AG09309 (cell line): ENCODE measurements around the gene NR2F1.

Source experiments
- DNase-seq: peaks from one replicate; pipeline ENCODE4 v3.0.0-alpha.2; 2010; ENCODE audit warnings: low read depth
- H3K4me3 ChIP-seq: 2 replicates; pipeline ENCODE4 v1.5.1; 2011; ENCODE audit warnings: mild to moderate bottlenecking, low read depth, low read length, moderate library complexity; ENCODE audit not compliant: control insufficient read depth
- TF ChIP-seq, protein P1 (sequence below): IDR thresholded peaks from 2 replicates; pipeline ENCODE4 v1.5.1; 2011; ENCODE audit warnings: mild to moderate bottlenecking, low read depth, low read length, inconsistent platforms; ENCODE audit not compliant: insufficient read depth, control insufficient read depth; ENCODE audit errors: missing control alignments

The NR2F1 gene

DNA sequence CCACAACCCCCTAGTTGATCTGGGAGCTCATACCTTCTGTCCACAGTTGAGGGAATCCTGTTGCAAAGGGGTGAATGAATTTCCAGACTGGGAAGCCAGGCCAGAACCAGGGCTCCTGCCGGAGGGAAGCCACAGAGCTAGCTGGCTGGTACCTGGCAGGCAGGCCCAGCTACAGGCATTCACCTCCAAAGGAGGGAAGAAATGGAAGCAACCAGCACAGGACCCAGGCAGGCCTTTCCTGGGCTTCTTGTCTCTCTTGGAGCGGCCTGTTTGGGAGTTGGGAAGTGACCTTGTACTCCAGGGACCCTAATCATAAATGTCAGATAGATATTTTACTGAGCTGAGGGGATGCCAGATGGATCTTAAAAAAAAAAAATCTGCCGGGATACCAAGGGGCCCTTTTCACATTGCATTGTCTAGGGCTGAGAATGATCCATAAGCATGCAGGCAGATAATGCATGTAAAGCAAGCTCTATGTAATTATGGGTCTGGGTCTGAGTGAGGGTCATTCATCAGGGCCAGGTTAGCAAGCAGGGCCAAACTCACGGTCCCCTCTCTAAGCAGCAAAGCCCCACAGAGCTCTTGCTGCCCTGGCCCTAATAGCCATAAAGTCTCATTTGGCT lies 8.4 kb downstream of the NR2F1 start:
- TF ChIP-seq, protein P1, sequence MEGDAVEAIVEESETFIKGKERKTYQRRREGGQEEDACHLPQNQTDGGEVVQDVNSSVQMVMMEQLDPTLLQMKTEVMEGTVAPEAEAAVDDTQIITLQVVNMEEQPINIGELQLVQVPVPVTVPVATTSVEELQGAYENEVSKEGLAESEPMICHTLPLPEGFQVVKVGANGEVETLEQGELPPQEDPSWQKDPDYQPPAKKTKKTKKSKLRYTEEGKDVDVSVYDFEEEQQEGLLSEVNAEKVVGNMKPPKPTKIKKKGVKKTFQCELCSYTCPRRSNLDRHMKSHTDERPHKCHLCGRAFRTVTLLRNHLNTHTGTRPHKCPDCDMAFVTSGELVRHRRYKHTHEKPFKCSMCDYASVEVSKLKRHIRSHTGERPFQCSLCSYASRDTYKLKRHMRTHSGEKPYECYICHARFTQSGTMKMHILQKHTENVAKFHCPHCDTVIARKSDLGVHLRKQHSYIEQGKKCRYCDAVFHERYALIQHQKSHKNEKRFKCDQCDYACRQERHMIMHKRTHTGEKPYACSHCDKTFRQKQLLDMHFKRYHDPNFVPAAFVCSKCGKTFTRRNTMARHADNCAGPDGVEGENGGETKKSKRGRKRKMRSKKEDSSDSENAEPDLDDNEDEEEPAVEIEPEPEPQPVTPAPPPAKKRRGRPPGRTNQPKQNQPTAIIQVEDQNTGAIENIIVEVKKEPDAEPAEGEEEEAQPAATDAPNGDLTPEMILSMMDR: no peak
- no peak for DNase-seq
- H3K4me3 ChIP-seq: no peak overlapping the region

DNA sequence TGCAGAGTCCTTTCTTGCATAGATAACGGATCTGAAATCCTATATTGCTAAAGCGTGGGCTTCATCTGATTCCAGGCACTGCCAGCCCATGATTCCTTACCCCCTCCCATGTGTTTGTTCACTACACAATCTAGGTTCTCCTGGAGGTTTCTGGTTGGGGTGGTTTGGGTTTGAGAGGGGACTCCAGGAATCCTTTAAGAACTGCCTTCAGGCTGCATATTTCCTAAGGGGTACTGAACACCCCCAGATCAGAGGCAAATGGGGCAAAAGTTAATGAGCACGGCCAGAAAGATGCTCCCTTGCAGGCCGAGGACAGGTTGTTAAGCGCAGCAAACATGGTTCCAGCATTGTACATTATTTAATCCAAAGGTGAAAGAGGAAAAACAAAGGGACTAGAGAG lies 9.9 kb downstream of the NR2F1 start:
- H3K4me3 ChIP-seq: no peak overlapping the region
- DNase-seq: no peak
- TF ChIP-seq, protein P1: no peak

DNA sequence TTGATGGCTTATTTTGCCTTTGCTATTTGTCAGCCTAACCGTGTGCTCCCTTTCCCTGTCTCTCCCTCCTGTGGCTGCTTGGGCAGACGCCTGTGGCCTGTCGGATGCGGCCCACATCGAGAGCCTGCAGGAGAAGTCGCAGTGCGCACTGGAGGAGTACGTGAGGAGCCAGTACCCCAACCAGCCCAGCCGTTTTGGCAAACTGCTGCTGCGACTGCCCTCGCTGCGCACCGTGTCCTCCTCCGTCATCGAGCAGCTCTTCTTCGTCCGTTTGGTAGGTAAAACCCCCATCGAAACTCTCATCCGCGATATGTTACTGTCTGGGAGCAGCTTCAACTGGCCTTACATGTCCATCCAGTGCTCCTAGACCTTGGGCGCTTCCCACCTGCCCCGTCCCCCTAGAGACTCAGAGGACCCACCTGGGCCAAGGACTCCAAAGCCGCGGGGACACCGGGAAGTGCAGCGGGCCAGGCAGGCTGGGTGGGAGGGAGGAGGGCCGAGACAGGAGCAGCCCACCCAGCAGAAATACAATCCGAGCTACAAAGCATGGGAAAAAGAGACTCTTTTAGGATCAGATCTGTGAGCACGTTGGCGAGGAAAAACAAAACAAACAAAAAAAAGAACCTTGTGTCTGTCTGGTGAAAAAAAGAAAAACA lies 10.6 kb downstream of the NR2F1 start:
- H3K4me3 ChIP-seq: no peak overlapping the region
- TF ChIP-seq, protein P1: no peak
- no peak for DNase-seq

DNA sequence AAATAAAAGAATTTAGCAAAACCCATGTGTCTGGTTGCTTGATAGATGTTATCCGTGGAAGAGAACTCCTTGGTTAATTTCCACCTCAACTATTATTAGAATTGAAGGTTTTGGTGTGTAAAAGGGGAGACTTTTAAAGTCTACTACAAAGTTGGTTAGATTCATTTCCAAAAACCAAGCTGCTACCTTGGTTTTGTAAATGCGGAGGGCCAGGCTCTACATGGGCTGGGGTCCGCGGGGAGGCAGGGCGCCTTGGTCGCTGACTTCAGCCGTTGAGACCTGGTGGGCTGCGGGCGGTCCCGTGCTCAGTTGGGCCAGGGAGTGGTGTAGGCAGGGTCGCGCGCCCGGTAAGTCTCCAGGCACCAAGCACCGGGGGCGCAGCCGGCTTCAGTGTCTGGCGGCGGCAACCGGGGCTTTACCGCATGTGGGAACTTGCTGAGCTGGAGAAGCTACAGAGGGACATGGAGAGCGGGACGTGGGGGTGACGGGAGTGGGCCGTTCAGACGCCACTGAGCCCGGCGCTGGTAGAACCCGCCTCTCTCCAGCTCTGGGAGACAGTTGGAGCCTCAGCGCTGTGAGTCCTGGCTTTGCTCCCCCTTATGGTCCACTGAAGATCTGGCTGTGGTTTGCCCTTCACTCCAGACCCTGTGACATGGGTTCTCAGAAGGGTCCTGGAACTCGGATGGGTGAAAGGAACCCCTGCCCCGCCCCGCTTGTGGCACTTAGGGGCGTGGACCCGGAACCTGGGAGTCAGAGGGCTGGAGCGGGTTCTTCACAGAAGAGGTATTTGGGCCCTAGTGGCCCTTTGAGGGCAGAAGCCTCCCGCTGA lies 11.8 kb downstream of the NR2F1 start:
- TF ChIP-seq, protein P1: no peak
- DNase-seq: no peak
- H3K4me3 ChIP-seq: no peak overlapping the region

DNA sequence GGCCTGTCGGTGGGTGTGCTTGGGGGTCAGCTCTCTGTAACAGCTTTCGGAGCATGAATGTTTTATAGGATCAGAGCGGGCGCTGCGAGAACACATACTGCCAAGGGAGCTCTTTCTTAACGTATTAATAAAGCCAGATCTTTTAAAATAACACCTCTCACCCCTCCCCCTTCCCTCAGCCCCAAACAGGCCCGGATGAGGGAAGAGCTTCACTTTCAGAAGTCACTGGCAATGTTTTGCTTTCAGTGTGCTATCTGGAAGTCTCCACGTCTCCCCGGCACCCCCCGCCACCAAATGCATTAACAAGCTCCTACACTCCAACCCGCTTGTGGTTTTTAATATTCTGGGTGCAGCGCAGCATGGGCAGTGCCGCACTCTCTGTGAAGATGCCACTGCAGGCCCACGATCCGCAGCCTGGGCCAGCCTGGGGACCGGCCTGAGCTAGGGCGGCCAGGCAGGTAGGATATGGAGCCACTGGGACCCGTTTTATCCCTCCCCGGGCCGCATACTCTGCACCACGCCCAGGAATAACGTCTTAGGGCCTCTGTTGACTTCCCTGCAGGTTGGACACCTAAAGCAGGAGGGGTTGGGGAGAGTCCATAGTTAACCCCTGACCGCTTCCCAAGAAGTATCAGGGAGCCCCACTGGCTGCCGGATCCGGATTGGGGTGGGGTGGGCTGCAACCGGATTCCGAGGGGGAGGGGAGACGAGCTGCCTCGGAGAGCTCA lies 12.6 kb downstream of the NR2F1 start:
- DNase-seq: no peak
- TF ChIP-seq, protein P1: no peak
- no peak overlapping the region for H3K4me3 ChIP-seq

DNA sequence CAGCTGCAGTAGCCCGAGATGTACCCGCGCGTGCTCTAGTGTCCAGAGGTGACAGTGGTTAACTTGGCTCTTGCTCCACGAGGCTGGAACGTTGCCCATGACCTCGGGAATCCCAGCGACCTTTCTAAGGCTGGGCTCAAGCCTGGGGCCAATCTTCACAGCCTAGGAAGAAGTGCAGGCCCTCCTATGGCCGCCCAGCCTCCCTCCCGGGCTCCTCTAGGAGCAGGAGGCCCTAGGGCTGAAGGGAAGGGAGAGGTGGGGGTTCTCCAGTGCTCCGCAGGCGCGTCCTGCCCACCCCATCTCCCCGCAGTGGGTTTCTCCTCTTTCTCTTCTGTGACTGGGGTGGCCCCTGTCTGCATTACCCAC lies 13.3 kb downstream of the NR2F1 start:
- no peak for DNase-seq
- H3K4me3 ChIP-seq: no peak overlapping the region
- TF ChIP-seq, protein P1: no peak
